ENCODE measurements around the gene PPP1R7. TPM values are rescaled to one million over a fixed set of nuclear protein-coding genes. Genes with fewer than 3 reads are reported as not detected.
A peak's percentile ranks its signal among the peaks of the same experiment; 100 is the strongest.

Gene PPP1R7
- total RNA-seq, 4 donors from 2014 or later: 69.1 to 87.2 (median 73.7) TPM

GRCh38 chr2:241177526-241178334 lies 27.5 kb downstream of the PPP1R7 start:
- no peak for DNase-seq (ENCODE audit: extremely low spot score)
- Histone ChIP-seq H3K27ac (replicated peaks in 1 of 4) (no peak overlapping the region), H3K4me1 (peaks cover 0 to 6% (median 2%) of the 10 kb centered on the region in 4 donors), H3K36me3 (peaks cover 23 to 85% (median 67%) of the 10 kb centered on the region in 4 donors), H3K27me3 (no peaks in the 10 kb centered on the region), H3K4me3 (no peak overlapping the region), H3K9me3 (no peaks in the 10 kb centered on the region)
- intact Hi-C loops (cut with DNase I): no loop called here
- TF ChIP-seq POLR2AphosphoS5 (IDR thresholded peaks at IDR 0.05) (no peak), POLR2A (IDR thresholded peaks at IDR 0.05; ENCODE audit: low read depth) (no peak), EP300 (IDR thresholded peaks at IDR 0.05) (no peak)
- TF ChIP-seq, protein P1, sequence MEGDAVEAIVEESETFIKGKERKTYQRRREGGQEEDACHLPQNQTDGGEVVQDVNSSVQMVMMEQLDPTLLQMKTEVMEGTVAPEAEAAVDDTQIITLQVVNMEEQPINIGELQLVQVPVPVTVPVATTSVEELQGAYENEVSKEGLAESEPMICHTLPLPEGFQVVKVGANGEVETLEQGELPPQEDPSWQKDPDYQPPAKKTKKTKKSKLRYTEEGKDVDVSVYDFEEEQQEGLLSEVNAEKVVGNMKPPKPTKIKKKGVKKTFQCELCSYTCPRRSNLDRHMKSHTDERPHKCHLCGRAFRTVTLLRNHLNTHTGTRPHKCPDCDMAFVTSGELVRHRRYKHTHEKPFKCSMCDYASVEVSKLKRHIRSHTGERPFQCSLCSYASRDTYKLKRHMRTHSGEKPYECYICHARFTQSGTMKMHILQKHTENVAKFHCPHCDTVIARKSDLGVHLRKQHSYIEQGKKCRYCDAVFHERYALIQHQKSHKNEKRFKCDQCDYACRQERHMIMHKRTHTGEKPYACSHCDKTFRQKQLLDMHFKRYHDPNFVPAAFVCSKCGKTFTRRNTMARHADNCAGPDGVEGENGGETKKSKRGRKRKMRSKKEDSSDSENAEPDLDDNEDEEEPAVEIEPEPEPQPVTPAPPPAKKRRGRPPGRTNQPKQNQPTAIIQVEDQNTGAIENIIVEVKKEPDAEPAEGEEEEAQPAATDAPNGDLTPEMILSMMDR (IDR thresholded peaks at IDR 0.05): no peak
- 97% methylated on average over 8 of the region's 12 CpGs for WGBS

DNA sequence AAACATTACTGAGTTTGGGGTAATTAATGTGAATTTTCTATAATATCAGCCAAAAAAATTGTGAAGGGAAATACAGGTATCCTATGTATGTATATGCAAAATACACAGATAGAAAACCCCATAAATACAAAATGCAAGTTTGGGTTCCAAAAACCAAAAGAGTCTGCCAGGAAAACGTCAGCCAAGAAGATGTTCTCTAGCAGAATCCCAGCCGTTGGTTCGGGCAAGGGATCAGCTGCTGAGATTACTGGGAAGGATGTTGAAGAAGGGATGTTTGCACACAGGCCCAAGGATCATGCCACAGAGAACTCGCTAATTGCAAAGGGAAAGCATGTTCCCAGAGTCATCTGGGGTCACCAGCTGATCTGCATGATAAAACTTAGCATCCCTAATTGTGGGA lies 28.7 kb downstream of the PPP1R7 start:
- Histone ChIP-seq H3K27me3 (no peaks in the 10 kb centered on the region), H3K36me3 (peaks cover 25 to 94% (median 74%) of the 10 kb centered on the region in 4 donors), H3K4me1 (peaks cover 0 to 6% (median 2%) of the 10 kb centered on the region in 4 donors), H3K4me3 (no peak overlapping the region), H3K9me3 (no peaks in the 10 kb centered on the region), H3K27ac (replicated peaks in 1 of 4) (no peak overlapping the region)
- 64% methylated on average over 4 of the region's 4 CpGs for WGBS
- intact Hi-C loops (cut with DNase I): no loop called here
- TF ChIP-seq, protein P1 (IDR thresholded peaks at IDR 0.05): no peak
- no peak for TF ChIP-seq POLR2AphosphoS5 (IDR thresholded peaks at IDR 0.05)
- no peak for TF ChIP-seq POLR2A (IDR thresholded peaks at IDR 0.05; ENCODE audit: low read depth)
- no peak for TF ChIP-seq EP300 (IDR thresholded peaks at IDR 0.05)
- no peak for DNase-seq (ENCODE audit: extremely low spot score)

GRCh38 chr2:241179899-241180298 lies 29.6 kb downstream of the PPP1R7 start:
- WGBS: 79% methylated on average over 4 of the region's 4 CpGs
- intact Hi-C loops (cut with DNase I): no loop called here
- Histone ChIP-seq H3K27ac (replicated peaks in 1 of 4) (no peak overlapping the region), H3K4me3 (no peak overlapping the region), H3K4me1 (peaks cover 0 to 6% (median 2%) of the 10 kb centered on the region in 4 donors), H3K9me3 (no peaks in the 10 kb centered on the region), H3K27me3 (no peaks in the 10 kb centered on the region), H3K36me3 (peaks cover 20 to 85% (median 66%) of the 10 kb centered on the region in 4 donors)
- TF ChIP-seq, protein P1 (IDR thresholded peaks at IDR 0.05): no peak
- TF ChIP-seq EP300 (IDR thresholded peaks at IDR 0.05) (no peak), POLR2AphosphoS5 (IDR thresholded peaks at IDR 0.05) (peak; percentile 21 to 51), POLR2A (IDR thresholded peaks at IDR 0.05; ENCODE audit: low read depth) (no peak)
- DNase-seq (ENCODE audit: extremely low spot score): no peak

GRCh38 chr2:241180495-241180894 lies 30.2 kb downstream of the PPP1R7 start:
- DNase-seq (ENCODE audit: extremely low spot score): no peak
- no peak overlapping the region for H3K27ac ChIP-seq (replicated peaks in 1 of 4)
- peaks cover 18 to 79% (median 60%) of the 10 kb centered on the region in 4 donors for H3K36me3 ChIP-seq
- TF ChIP-seq, protein P1 (IDR thresholded peaks at IDR 0.05): no peak
- TF ChIP-seq POLR2A (IDR thresholded peaks at IDR 0.05; ENCODE audit: low read depth): no peak
- no peaks in the 10 kb centered on the region for H3K9me3 ChIP-seq
- WGBS: 86% methylated on average over 12 of the region's 12 CpGs
- H3K4me1 ChIP-seq: peaks cover 0 to 6% (median 2%) of the 10 kb centered on the region in 4 donors
- intact Hi-C loops (cut with DNase I): no loop called here
- no peak overlapping the region for H3K4me3 ChIP-seq
- no peaks in the 10 kb centered on the region for H3K27me3 ChIP-seq

Data from esophagus muscularis mucosa (tissue), 4 donors.